Limb (tissue), 2 donors: ENCODE results near the gene CAMTA1.

Source experiments
- DNase-seq, 2 donors: peaks; one replicate each; pipeline ENCODE4 v3.0.0-alpha.2; 2016; ENCODE audit errors: extremely low spot score in 2 of 2

CAMTA1 gene

GRCh38 chr1:7026169-7026568 is 240.9 kb downstream of the CAMTA1 start:
- DNase-seq, result no peak

- DNase-seq, result no peak
Observed at GRCh38 chr1:7032992-7033391, 247.7 kb downstream of the CAMTA1 start.

- no peak for DNase-seq
Observed at GRCh38 chr1:7036386-7036785, 251.1 kb downstream of the CAMTA1 start.

- DNase-seq, result no peak
Observed at GRCh38 chr1:7039590-7040220, 254.5 kb downstream of the CAMTA1 start.

- DNase-seq, result no peak
Observed at GRCh38 chr1:7040969-7041695, 255.9 kb downstream of the CAMTA1 start.

- peak in 1 of 2 donors; percentile 32 for DNase-seq
Observed at GRCh38 chr1:7042322-7043190, 257.3 kb downstream of the CAMTA1 start.

GRCh38 chr1:7043191-7043549 is 257.9 kb downstream of the CAMTA1 start:
- no peak for DNase-seq

GRCh38 chr1:7043719-7044535 is 258.7 kb downstream of the CAMTA1 start:
- DNase-seq, result no peak

- no peak for DNase-seq
Observed at GRCh38 chr1:7045897-7046296, 260.6 kb downstream of the CAMTA1 start.

- peak; percentile 10 to 78 for DNase-seq
Observed at GRCh38 chr1:7046314-7046713, 261.1 kb downstream of the CAMTA1 start.

- DNase-seq, result no peak
Observed at GRCh38 chr1:7046891-7047290, 261.6 kb downstream of the CAMTA1 start.

GRCh38 chr1:7047866-7048265 is 262.6 kb downstream of the CAMTA1 start:
- DNase-seq, result no peak

GRCh38 chr1:7048395-7048794 is 263.1 kb downstream of the CAMTA1 start:
- DNase-seq, result no peak

GRCh38 chr1:7049913-7050625 is 264.8 kb downstream of the CAMTA1 start:
- no peak for DNase-seq

GRCh38 chr1:7050751-7051665 is 265.8 kb downstream of the CAMTA1 start:
- DNase-seq, result no peak

- no peak for DNase-seq
Observed at GRCh38 chr1:7052701-7053100, 267.4 kb downstream of the CAMTA1 start.

- DNase-seq, result peak in 1 of 2 donors; percentile 20
Observed at GRCh38 chr1:7060745-7061144, 275.5 kb downstream of the CAMTA1 start.

- DNase-seq, result no peak
Observed at GRCh38 chr1:7062346-7063061, 277.2 kb downstream of the CAMTA1 start.

- no peak for DNase-seq
Observed at GRCh38 chr1:7063981-7064380, 278.7 kb downstream of the CAMTA1 start.
